Measurements from ENCODE around the gene AKIRIN2.

- TF ChIP-seq CTCF (IDR thresholded peaks at IDR 0.05), result no peak
- no peak for TF ChIP-seq POLR2A (IDR thresholded peaks at IDR 0.05)
These were observed 31.3 kb downstream of the AKIRIN2 start for GRCh38 chr6:87670707-87671106.
